GM21576 (cell line): ENCODE data around the gene BEST2.

Experiments
- ATAC-seq: cut with Tn5 transposase; IDR thresholded peaks from one replicate; pipeline ENCODE4 v1.9.1; 2021; ENCODE audit warnings: mild to moderate bottlenecking, moderate library complexity; ENCODE audit not compliant: unreplicated experiment

The BEST2 gene

DNA sequence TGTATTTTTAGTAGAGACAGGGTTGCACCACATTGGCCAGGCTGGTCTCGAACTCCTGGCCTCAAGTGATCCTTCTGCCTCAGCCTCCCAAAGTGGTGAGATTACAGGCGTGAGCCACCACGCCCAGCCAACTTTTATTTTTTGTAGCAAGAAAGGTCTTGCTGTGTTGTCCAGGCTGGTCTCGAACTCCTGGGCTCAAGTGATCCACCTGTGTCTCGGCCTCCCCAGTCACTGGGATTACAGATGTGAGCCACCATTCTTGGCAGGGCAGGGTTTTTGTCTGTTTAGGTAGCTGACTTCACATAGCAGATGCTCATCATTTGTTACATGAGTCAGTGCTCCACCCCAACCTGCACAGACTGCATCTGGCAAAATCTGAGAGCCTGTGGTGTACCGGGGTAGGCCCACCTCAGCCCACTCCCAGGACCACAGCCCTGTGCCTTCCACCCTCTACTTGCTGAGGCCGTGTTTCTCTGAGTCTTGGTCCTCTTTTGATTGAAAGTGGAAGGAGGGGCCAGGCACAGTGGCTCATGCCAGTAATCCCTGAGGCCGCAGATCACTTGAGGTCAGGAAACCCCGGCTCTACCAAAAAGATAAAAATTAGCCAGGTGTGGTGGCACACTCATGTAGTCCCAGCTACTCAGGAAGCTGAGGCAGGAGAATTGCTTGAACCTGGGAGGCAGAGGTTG, 23.7 kb upstream of the BEST2 start:
- no peak for ATAC-seq

GRCh38 chr19:12730064-12730463, 21.5 kb upstream of the BEST2 start:
- ATAC-seq, result no peak

- ATAC-seq, result no peak
Observed at GRCh38 chr19:12731337-12731736, 20.3 kb upstream of the BEST2 start.

- ATAC-seq, result no peak
Observed at GRCh38 chr19:12733369-12734214, 18.0 kb upstream of the BEST2 start.

- peak; percentile 79 for ATAC-seq
Observed at GRCh38 chr19:12736995-12737834, 14.4 kb upstream of the BEST2 start, which contains the start of gene GET3. Gene GET3, plus strand, starts transcription at chr19:12737497. Its CDS starts 9 bp downstream, at chr19:12737506.

- ATAC-seq, result no peak
Observed at GRCh38 chr19:12737835-12738351, 13.7 kb upstream of the BEST2 start.

DNA sequence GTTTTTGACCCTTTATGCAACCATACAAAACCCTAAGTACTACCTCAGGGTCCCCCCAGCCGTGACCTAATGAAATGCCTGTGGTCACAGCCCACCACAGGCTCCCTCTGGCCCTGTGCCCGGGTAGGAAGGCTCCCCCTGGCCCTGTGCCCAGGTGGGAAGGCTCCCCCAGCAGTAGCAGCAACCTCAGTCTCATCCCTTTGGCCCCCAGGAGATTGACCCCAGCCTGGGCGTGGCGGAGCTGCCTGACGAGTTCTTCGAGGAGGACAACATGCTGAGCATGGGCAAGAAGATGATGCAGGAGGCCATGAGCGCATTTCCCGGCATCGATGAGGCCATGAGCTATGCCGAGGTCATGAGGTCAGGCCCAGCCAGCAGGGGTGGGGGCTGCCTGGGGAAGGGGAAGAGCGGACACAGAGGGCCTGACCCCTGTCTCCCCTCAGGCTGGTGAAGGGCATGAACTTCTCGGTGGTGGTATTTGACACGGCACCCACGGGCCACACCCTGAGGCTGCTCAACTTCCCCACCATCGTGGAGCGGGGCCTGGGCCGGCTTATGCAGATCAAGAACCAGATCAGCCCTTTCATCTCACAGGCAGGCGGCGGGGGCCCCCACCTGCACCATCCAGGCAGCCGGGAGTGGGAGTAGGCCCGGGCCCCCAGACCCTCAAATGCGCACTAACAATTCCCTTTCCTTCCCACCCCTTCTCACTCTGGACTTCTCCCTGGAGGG, 6.3 kb upstream of the BEST2 start:
- no peak for ATAC-seq

GRCh38 chr19:12748489-12748888, 3.1 kb upstream of the BEST2 start:
- no peak for ATAC-seq

- no peak for ATAC-seq
Observed at GRCh38 chr19:12749938-12750521, 1.6 kb upstream of the BEST2 start.

DNA sequence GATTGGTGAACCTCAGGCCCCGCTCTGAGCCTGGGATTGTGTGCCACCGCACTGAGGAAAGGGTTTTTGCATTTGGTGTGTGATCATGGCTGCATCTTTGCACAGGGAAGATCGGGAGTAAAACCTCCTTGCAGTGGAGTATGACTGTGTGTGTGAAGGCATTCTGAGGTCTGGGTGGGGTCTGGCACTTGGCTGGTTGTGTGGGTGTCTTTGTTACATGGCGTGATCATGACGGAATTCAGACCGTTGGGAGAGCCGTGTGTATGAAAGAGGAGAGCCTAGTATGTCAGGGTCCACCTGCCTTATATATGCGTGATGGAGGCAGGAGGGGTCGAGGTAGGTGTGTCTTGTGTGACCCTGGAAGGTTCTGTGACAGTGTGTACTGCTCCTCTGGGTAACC, 740 bp upstream of the BEST2 start:
- no peak for ATAC-seq

DNA sequence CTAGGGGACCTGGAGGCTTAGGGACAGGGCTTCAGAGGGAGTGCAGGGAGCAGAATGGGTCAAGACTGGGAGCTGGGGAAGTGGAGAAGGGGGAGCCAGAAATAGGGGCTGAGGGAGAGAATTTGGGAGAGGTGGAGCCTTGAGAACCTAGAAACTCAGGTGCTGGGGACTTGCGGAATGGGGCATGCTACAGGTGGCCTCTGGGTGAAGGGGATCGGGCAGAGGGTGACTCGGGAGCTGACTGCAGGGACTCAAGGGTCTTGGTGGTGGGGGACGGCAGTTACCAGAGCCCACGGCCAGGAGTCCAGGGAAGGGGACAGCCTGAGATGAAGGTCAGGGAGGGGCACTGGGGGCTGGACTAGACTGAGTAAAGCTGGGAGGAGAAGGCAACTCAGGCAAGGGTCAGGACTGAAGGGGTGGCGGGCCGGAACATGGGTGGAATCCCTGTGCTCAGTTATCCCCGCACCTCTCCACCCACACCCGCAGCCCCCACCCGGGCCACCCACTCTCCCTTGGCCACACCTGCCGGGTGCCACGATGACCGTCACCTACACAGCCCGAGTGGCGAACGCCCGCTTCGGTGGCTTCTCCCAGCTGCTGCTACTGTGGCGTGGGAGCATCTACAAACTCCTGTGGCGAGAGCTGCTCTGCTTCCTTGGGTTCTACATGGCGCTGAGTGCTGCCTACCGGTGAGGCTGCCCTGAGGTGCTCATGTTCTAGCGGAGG, 628 bp downstream of the BEST2 start:
- no peak for ATAC-seq

DNA sequence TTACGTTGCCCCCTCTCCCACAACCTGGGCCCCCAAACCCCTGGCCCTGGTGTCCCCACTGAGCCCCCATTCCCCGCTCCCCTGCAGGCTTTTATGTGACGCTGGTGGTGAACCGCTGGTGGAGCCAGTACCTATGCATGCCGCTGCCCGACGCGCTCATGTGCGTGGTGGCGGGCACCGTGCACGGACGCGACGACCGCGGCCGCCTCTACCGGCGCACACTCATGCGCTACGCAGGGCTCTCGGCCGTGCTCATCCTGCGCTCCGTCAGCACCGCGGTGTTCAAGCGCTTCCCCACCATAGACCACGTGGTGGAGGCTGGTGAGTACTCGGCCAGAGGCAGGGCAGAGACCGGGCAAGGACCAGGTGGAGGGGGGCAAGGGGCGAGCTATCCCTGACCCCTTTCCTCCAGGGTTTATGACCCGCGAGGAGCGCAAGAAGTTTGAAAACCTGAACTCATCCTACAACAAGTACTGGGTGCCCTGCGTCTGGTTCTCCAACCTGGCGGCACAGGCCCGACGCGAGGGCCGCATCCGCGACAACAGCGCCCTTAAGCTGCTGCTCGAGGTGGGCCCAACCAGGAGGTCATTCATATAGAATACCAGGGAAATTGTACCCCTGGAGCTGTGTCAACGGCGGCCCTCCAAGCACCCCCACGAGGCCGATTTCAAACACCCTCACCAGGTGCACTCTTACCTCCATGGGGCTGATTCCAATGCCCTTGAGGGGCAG, 3.0 kb downstream of the BEST2 start:
- no peak for ATAC-seq

- ATAC-seq, result no peak
Observed at GRCh38 chr19:12756150-12756883, 4.7 kb downstream of the BEST2 start.

DNA sequence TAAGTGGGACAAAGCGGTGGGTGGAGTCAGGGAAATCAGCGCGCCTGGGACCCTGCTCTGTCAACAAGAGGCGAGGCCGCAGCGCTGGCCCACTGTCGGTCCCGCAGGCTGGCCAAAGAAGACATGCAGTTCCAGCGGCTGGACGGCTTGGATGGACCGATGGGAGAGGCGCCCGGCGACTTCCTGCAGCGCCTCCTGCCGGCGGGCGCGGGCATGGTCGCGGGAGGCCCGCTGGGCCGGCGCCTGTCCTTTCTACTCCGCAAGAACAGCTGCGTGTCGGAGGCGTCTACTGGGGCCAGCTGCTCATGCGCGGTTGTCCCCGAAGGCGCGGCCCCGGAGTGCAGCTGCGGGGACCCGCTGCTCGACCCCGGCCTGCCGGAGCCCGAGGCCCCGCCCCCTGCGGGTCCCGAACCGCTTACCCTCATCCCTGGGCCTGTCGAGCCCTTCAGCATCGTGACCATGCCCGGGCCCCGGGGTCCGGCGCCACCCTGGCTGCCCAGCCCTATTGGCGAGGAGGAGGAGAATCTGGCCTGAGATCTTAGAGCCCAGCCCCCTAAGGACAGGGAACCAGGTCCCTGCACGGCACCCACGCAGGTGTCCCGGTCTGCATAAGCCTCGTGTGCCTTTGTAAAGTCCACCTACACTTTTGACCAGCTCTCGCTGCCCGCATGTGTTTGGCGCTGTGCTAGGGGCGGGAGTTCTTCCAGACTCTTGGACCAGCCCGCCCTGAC, 6.1 kb downstream of the BEST2 start:
- ATAC-seq, result no peak

DNA sequence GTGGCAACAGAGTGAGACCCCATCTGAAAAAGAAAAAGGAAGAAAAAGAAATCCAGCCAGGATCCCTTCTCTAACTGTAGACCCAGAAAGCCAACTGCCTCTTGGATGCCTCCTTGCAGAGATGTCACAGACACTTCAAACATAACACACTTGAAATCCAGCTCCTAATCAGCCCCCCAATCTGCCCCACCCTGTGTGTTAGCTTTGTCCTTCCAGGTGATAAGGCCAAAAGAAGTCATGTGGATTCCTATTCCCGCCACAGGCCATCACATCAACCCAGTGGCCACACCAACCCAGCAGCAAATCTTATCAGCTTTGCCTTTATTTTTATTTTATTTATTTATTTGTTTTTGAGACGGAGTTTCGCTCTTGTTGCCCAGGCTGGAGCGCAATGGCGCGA, 8.1 kb downstream of the BEST2 start:
- ATAC-seq, result no peak

- ATAC-seq, result no peak
Observed at GRCh38 chr19:12763100-12763499, 11.5 kb downstream of the BEST2 start.

- ATAC-seq, result no peak
Observed at GRCh38 chr19:12764698-12765097, 13.1 kb downstream of the BEST2 start.
